ENCODE measurements around the gene SCARF2. TPM values are rescaled to one million over a fixed set of nuclear protein-coding genes. Genes with fewer than 3 reads are reported as not detected.

SCARF2 gene
- total RNA-seq, 2 experiments from 2014 or later: 2.5 to 3.1 TPM

GRCh38 chr22:20414450-20414849, 23.2 kb downstream of the SCARF2 start:
- intact Hi-C loops (cut with DNase I, micrococcal nuclease): no loop called here
- no peaks in the 10 kb centered on the region for H3K36me3 Mint-ChIP-seq (ENCODE audit: low read depth)
- H3K9me3 Mint-ChIP-seq: no peaks in the 10 kb centered on the region
- no peak for ATAC-seq (ENCODE audit: poor library complexity)
- no peak overlapping the region for H3K27ac Mint-ChIP-seq
- ChIA-PET CTCF (no interaction called here), POLR2A (no interaction called here)
- no peak overlapping the region for H3K4me3 Mint-ChIP-seq
- Histone ChIP-seq H3K27ac (ENCODE audit: low read depth in 1 of 2, low read length in 2 of 2) (no peak overlapping the region), H3K27me3 (ENCODE audit: control insufficient read depth in 1 of 2, insufficient read depth in 2 of 2, low read length in 2 of 2) (peaks cover 0 to 5% of the 10 kb centered on the region in 2 experiments), H3K36me3 (ENCODE audit: insufficient read depth, low read length) (no peaks in the 10 kb centered on the region), H3K9me3 (ENCODE audit: control insufficient read depth in 1 of 2, insufficient read depth in 1 of 2, low read length in 2 of 2) (no peaks in the 10 kb centered on the region), H3K4me1 (ENCODE audit: insufficient read depth, low read length) (peaks cover 10% of the 10 kb centered on the region), H3K4me3 (ENCODE audit: low read length) (no peak overlapping the region)
- no peak for DNase-seq
- TF ChIP-seq CTCF (IDR thresholded peaks at IDR 0.05): no peak
- no peaks in the 10 kb centered on the region for H3K4me1 Mint-ChIP-seq (ENCODE audit: low read depth)
- no peaks in the 10 kb centered on the region for H3K27me3 Mint-ChIP-seq

GRCh38 chr22:20414059-20414440, 23.6 kb downstream of the SCARF2 start:
- peaks cover 10% of the 10 kb centered on the region for H3K4me1 ChIP-seq (ENCODE audit: insufficient read depth, low read length)
- no peak for TF ChIP-seq CTCF (IDR thresholded peaks at IDR 0.05)
- H3K27ac Mint-ChIP-seq: no peak overlapping the region
- no peaks in the 10 kb centered on the region for H3K9me3 Mint-ChIP-seq
- H3K36me3 Mint-ChIP-seq (ENCODE audit: low read depth): no peaks in the 10 kb centered on the region
- ChIA-PET POLR2A (no interaction called here), CTCF (no interaction called here)
- H3K9me3 ChIP-seq (ENCODE audit: control insufficient read depth in 1 of 2, insufficient read depth in 1 of 2, low read length in 2 of 2): no peaks in the 10 kb centered on the region
- H3K27ac ChIP-seq (ENCODE audit: low read depth in 1 of 2, low read length in 2 of 2): no peak overlapping the region
- peaks cover 0 to 5% of the 10 kb centered on the region in 2 experiments for H3K27me3 ChIP-seq (ENCODE audit: control insufficient read depth in 1 of 2, insufficient read depth in 2 of 2, low read length in 2 of 2)
- intact Hi-C loops (cut with DNase I, micrococcal nuclease): no loop called here
- no peak overlapping the region for H3K4me3 ChIP-seq (ENCODE audit: low read length)
- H3K4me3 Mint-ChIP-seq: no peak overlapping the region
- H3K36me3 ChIP-seq (ENCODE audit: insufficient read depth, low read length): no peaks in the 10 kb centered on the region
- no peaks in the 10 kb centered on the region for H3K4me1 Mint-ChIP-seq (ENCODE audit: low read depth)
- DNase-seq: no peak
- no peak for ATAC-seq (ENCODE audit: poor library complexity)
- no peaks in the 10 kb centered on the region for H3K27me3 Mint-ChIP-seq

GRCh38 chr22:20413217-20414058, 24.2 kb downstream of the SCARF2 start:
- Mint-ChIP-seq H3K4me1 (ENCODE audit: low read depth) (no peaks in the 10 kb centered on the region), H3K9me3 (no peaks in the 10 kb centered on the region), H3K27me3 (no peaks in the 10 kb centered on the region), H3K27ac (no peak overlapping the region), H3K4me3 (no peak overlapping the region), H3K36me3 (ENCODE audit: low read depth) (peaks cover under 1% of the 10 kb centered on the region)
- no peak for TF ChIP-seq CTCF (IDR thresholded peaks at IDR 0.05)
- Histone ChIP-seq H3K27me3 (ENCODE audit: control insufficient read depth in 1 of 2, insufficient read depth in 2 of 2, low read length in 2 of 2) (peaks cover 0 to 5% of the 10 kb centered on the region in 2 experiments), H3K27ac (ENCODE audit: low read depth in 1 of 2, low read length in 2 of 2) (no peak overlapping the region), H3K4me3 (ENCODE audit: low read length) (no peak overlapping the region), H3K4me1 (ENCODE audit: insufficient read depth, low read length) (peaks cover 7% of the 10 kb centered on the region), H3K9me3 (ENCODE audit: control insufficient read depth in 1 of 2, insufficient read depth in 1 of 2, low read length in 2 of 2) (no peaks in the 10 kb centered on the region), H3K36me3 (ENCODE audit: insufficient read depth, low read length) (no peaks in the 10 kb centered on the region)
- no peak for DNase-seq
- POLR2A ChIA-PET: no interaction called here
- CTCF ChIA-PET: no interaction called here
- no peak for ATAC-seq (ENCODE audit: poor library complexity)
- intact Hi-C loops (cut with DNase I, micrococcal nuclease): no loop called here
